Activated T-helper 17 cell treated with anti-CD3 and anti-CD28 coated beads, Interleukin-2, amount 50 U/mL, for 72 hours (primary cell): Measurements from ENCODE around the gene MTTP. TPM values are rescaled to one million over a fixed set of nuclear protein-coding genes. Genes with fewer than 3 reads are reported as not detected.

Experiments
- ATAC-seq: fragments of 150-1000 bp; cut with Tn5 transposase; replicated peaks from 2 replicates; pipeline ENCODE4 v1.10.0; 2021; ENCODE audit warnings: mild to moderate bottlenecking, moderate library complexity
- H3K27ac Mint-ChIP-seq: one replicate; pipeline ENCODE4 v1.8.0; 2022; ENCODE audit warnings: mixed read lengths
- H3K27me3 Mint-ChIP-seq: one replicate; pipeline ENCODE4 v1.8.0; 2022; ENCODE audit warnings: mixed read lengths
- H3K36me3 Mint-ChIP-seq: one replicate; pipeline ENCODE4 v1.8.0; 2022; ENCODE audit warnings: low read depth, mild to moderate bottlenecking, mixed read lengths
- H3K4me1 Mint-ChIP-seq: one replicate; pipeline ENCODE4 v1.8.0; 2022; ENCODE audit warnings: mixed read lengths
- H3K4me3 Mint-ChIP-seq: one replicate; pipeline ENCODE4 v1.8.0; 2022; ENCODE audit warnings: mild to moderate bottlenecking, mixed read lengths
- H3K9me3 Mint-ChIP-seq: one replicate; pipeline ENCODE4 v1.8.0; 2022; ENCODE audit warnings: mixed read lengths
- total RNA-seq, 2 donors: library from RNA; stranded (reverse); gene quantifications; one replicate each; pipeline ENCODE4 v1.2.3, GENCODE V29; 2022

The MTTP gene
- total RNA-seq, 2 donors from 2014 or later, result 0.53 TPM; not detected in 1

GRCh38 chr4:99578714-99579113 lies 4.1 kb downstream of the MTTP start:
- no peaks in the 10 kb centered on the region for H3K9me3 Mint-ChIP-seq
- ATAC-seq, result no peak
- H3K4me3 Mint-ChIP-seq, result no peak overlapping the region
- H3K4me1 Mint-ChIP-seq, result no peaks in the 10 kb centered on the region
- peaks cover 28% of the 10 kb centered on the region for H3K27me3 Mint-ChIP-seq
- no peaks in the 10 kb centered on the region for H3K36me3 Mint-ChIP-seq
- H3K27ac Mint-ChIP-seq, result no peak overlapping the region

GRCh38 chr4:99585516-99585915 lies 10.9 kb downstream of the MTTP start:
- H3K36me3 Mint-ChIP-seq, result no peaks in the 10 kb centered on the region
- H3K27me3 Mint-ChIP-seq, result peaks cover 19% of the 10 kb centered on the region
- H3K4me3 Mint-ChIP-seq, result no peak overlapping the region

GRCh38 chr4:99586322-99586721 lies 11.7 kb downstream of the MTTP start:
- Mint-ChIP-seq H3K4me3 (no peak overlapping the region), H3K4me1 (no peaks in the 10 kb centered on the region), H3K27me3 (peaks cover 15% of the 10 kb centered on the region), H3K27ac (no peak overlapping the region), H3K36me3 (no peaks in the 10 kb centered on the region), H3K9me3 (no peaks in the 10 kb centered on the region)
- no peak for ATAC-seq

More at GRCh38 chr4:99585516-99585915, 10.9 kb downstream of the MTTP start:
- ATAC-seq, result no peak
- Mint-ChIP-seq H3K4me1 (no peaks in the 10 kb centered on the region), H3K27ac (no peak overlapping the region), H3K9me3 (no peaks in the 10 kb centered on the region)

- Mint-ChIP-seq H3K4me3 (no peak overlapping the region), H3K4me1 (no peaks in the 10 kb centered on the region), H3K27ac (no peak overlapping the region), H3K36me3 (no peaks in the 10 kb centered on the region), H3K9me3 (no peaks in the 10 kb centered on the region), H3K27me3 (peaks cover 10% of the 10 kb centered on the region)
- no peak for ATAC-seq
Observed at GRCh38 chr4:99586797-99587196, 12.2 kb downstream of the MTTP start.

- ATAC-seq, result no peak
- Mint-ChIP-seq H3K4me1 (no peaks in the 10 kb centered on the region), H3K9me3 (no peaks in the 10 kb centered on the region), H3K27ac (no peak overlapping the region), H3K4me3 (no peak overlapping the region), H3K27me3 (peaks cover 9% of the 10 kb centered on the region), H3K36me3 (no peaks in the 10 kb centered on the region)
Observed at GRCh38 chr4:99587309-99587708, 12.7 kb downstream of the MTTP start.

GRCh38 chr4:99587803-99588202 lies 13.2 kb downstream of the MTTP start:
- no peak for ATAC-seq
- no peak overlapping the region for H3K4me3 Mint-ChIP-seq
- peaks cover 6% of the 10 kb centered on the region for H3K27me3 Mint-ChIP-seq
- H3K4me1 Mint-ChIP-seq, result no peaks in the 10 kb centered on the region
- H3K9me3 Mint-ChIP-seq, result no peaks in the 10 kb centered on the region
- no peaks in the 10 kb centered on the region for H3K36me3 Mint-ChIP-seq
- H3K27ac Mint-ChIP-seq, result no peak overlapping the region

- H3K4me3 Mint-ChIP-seq, result no peak overlapping the region
- H3K4me1 Mint-ChIP-seq, result no peaks in the 10 kb centered on the region
- no peak overlapping the region for H3K27ac Mint-ChIP-seq
- H3K9me3 Mint-ChIP-seq, result no peaks in the 10 kb centered on the region
- no peak for ATAC-seq
- H3K27me3 Mint-ChIP-seq, result no peaks in the 10 kb centered on the region
- no peaks in the 10 kb centered on the region for H3K36me3 Mint-ChIP-seq
Observed at GRCh38 chr4:99591757-99592156, 17.1 kb downstream of the MTTP start.

- H3K4me1 Mint-ChIP-seq, result no peaks in the 10 kb centered on the region
- no peak for ATAC-seq
- H3K4me3 Mint-ChIP-seq, result no peak overlapping the region
- no peak overlapping the region for H3K27ac Mint-ChIP-seq
- no peaks in the 10 kb centered on the region for H3K27me3 Mint-ChIP-seq
- no peaks in the 10 kb centered on the region for H3K9me3 Mint-ChIP-seq
- H3K36me3 Mint-ChIP-seq, result no peaks in the 10 kb centered on the region
Observed at GRCh38 chr4:99593781-99594641, 19.4 kb downstream of the MTTP start.

GRCh38 chr4:99594818-99595217 lies 20.2 kb downstream of the MTTP start:
- ATAC-seq, result no peak
- Mint-ChIP-seq H3K27ac (no peak overlapping the region), H3K36me3 (no peaks in the 10 kb centered on the region), H3K4me1 (no peaks in the 10 kb centered on the region), H3K9me3 (no peaks in the 10 kb centered on the region), H3K4me3 (no peak overlapping the region), H3K27me3 (no peaks in the 10 kb centered on the region)

GRCh38 chr4:99606716-99607115 lies 32.1 kb downstream of the MTTP start:
- peaks cover 39% of the 10 kb centered on the region for H3K27me3 Mint-ChIP-seq
- H3K27ac Mint-ChIP-seq, result no peak overlapping the region
- H3K4me3 Mint-ChIP-seq, result no peak overlapping the region
- H3K36me3 Mint-ChIP-seq, result no peaks in the 10 kb centered on the region
- no peak for ATAC-seq
- no peaks in the 10 kb centered on the region for H3K4me1 Mint-ChIP-seq
- H3K9me3 Mint-ChIP-seq, result no peaks in the 10 kb centered on the region

GRCh38 chr4:99608417-99608816 lies 33.8 kb downstream of the MTTP start:
- no peaks in the 10 kb centered on the region for H3K9me3 Mint-ChIP-seq
- H3K27me3 Mint-ChIP-seq, result peaks cover 39% of the 10 kb centered on the region
- ATAC-seq, result no peak
- no peaks in the 10 kb centered on the region for H3K36me3 Mint-ChIP-seq
- no peak overlapping the region for H3K27ac Mint-ChIP-seq
- H3K4me3 Mint-ChIP-seq, result no peak overlapping the region
- H3K4me1 Mint-ChIP-seq, result no peaks in the 10 kb centered on the region

GRCh38 chr4:99610605-99611175 lies 36.1 kb downstream of the MTTP start:
- Mint-ChIP-seq H3K36me3 (no peaks in the 10 kb centered on the region), H3K4me1 (no peaks in the 10 kb centered on the region), H3K27ac (no peak overlapping the region), H3K4me3 (no peak overlapping the region), H3K9me3 (no peaks in the 10 kb centered on the region), H3K27me3 (peaks cover 31% of the 10 kb centered on the region)
- ATAC-seq, result no peak

GRCh38 chr4:99612281-99612680 lies 37.7 kb downstream of the MTTP start:
- H3K27me3 Mint-ChIP-seq, result peaks cover 30% of the 10 kb centered on the region
- H3K9me3 Mint-ChIP-seq, result no peaks in the 10 kb centered on the region
- no peaks in the 10 kb centered on the region for H3K36me3 Mint-ChIP-seq
- no peak overlapping the region for H3K4me3 Mint-ChIP-seq
- H3K27ac Mint-ChIP-seq, result no peak overlapping the region
- H3K4me1 Mint-ChIP-seq, result no peaks in the 10 kb centered on the region
- ATAC-seq, result peak; percentile 18

GRCh38 chr4:99612704-99613103 lies 38.1 kb downstream of the MTTP start:
- Mint-ChIP-seq H3K4me1 (no peaks in the 10 kb centered on the region), H3K27me3 (peaks cover 26% of the 10 kb centered on the region)

GRCh38 chr4:99614491-99614890 lies 39.9 kb downstream of the MTTP start:
- no peaks in the 10 kb centered on the region for H3K4me1 Mint-ChIP-seq
- ATAC-seq, result no peak

More at GRCh38 chr4:99612704-99613103, 38.1 kb downstream of the MTTP start:
- Mint-ChIP-seq H3K4me3 (no peak overlapping the region), H3K36me3 (no peaks in the 10 kb centered on the region), H3K9me3 (no peaks in the 10 kb centered on the region), H3K27ac (no peak overlapping the region)
- no peak for ATAC-seq

More at GRCh38 chr4:99614491-99614890, 39.9 kb downstream of the MTTP start:
- H3K27me3 Mint-ChIP-seq, result peaks cover 21% of the 10 kb centered on the region
- no peaks in the 10 kb centered on the region for H3K36me3 Mint-ChIP-seq
- no peak overlapping the region for H3K4me3 Mint-ChIP-seq
- H3K9me3 Mint-ChIP-seq, result no peaks in the 10 kb centered on the region
- no peak overlapping the region for H3K27ac Mint-ChIP-seq
